Left lung (tissue), 10 donors: ENCODE measurements around the gene CD3G. TPM values are rescaled to one million over a fixed set of nuclear protein-coding genes. Genes with fewer than 3 reads are reported as not detected.
A peak's percentile ranks its signal among the peaks of the same experiment; 100 is the strongest.

Experiments
- ATAC-seq: fragments of 200-7000 bp; cut with Tn5 transposase; one replicate; pipeline ENCODE4 v1.9.1; 2020; ENCODE audit warnings: moderate library complexity
- DNase-seq, 4 donors: peaks; one replicate each; pipeline ENCODE4 v3.0.0-alpha.2; 2013 to 2020
- H3K27ac ChIP-seq, 2 donors: fragments of 200-600 bp; sonication (generic) in 1 of 2; one replicate each; pipeline versions ENCODE4 v1.5.0 to v1.8.0; 2020 to 2021
- H3K27me3 ChIP-seq, 2 donors: fragments of 200-600 bp; sonication (generic) in 1 of 2; one replicate each; pipeline versions ENCODE4 v1.5.0 to v1.8.0; 2020 to 2021
- H3K36me3 ChIP-seq, 2 donors: fragments of 200-600 bp; sonication (generic) in 1 of 2; one replicate each; pipeline versions ENCODE4 v1.5.0 to v1.8.0; 2020 to 2021
- H3K4me1 ChIP-seq, 2 donors: fragments of 200-600 bp; one replicate each; pipeline ENCODE4 v1.8.0; 2021
- H3K4me3 ChIP-seq, 2 donors: fragments of 200-600 bp; sonication (generic) in 1 of 2; one replicate each; pipeline versions ENCODE4 v1.5.0 to v1.8.0; 2020 to 2021; ENCODE audit warnings: mild to moderate bottlenecking in 1 of 2
- H3K9me3 ChIP-seq, 2 donors: fragments of 200-600 bp; sonication (generic) in 1 of 2; one replicate each; pipeline versions ENCODE4 v1.5.0 to v1.8.0; 2020 to 2021
- intact Hi-C, 2 donors: fragments of 100-400 bp; cut with DNase I; formaldehyde crosslinking; loops; one replicate each; pipeline versions ENCODE4 v1.11.2 to v1.14.2; 2022
- polyA plus RNA-seq, 6 donors: library from polyadenylated mRNA; unstranded; fragments of 120-200 nt; gene quantifications; one replicate each; pipeline ENCODE4 v1.2.1, GENCODE V29; 2013; ENCODE audit not compliant: insufficient read length in 6 of 6
- total RNA-seq, 2 donors: library from RNA; stranded (reverse); fragmentation: NEBNext Ultra II Directional; extraction: Animal tissue kit (Norgen Biotek cat#: 25700); gene quantifications; one replicate each; pipeline ENCODE4 v1.2.1, GENCODE V29; 2021
- TF ChIP-seq, protein P1 (sequence below), 2 donors: fragments of 200-600 bp; sonication (generic) in 1 of 2; IDR thresholded peaks; one replicate each; pipeline versions ENCODE4 v1.5.0 to v1.8.0; 2021; ENCODE audit warnings: antibody characterized with exemption in 2 of 2
- donor health status: DM: no; HTN: yes; CAD: no.
- donor health status: DM: no; HTN: no; CAD: no.

Gene CD3G
- total and polyA plus RNA-seq, 8 donors = 0.43 to 3.8 (median 0.99) TPM

- peak in 1 of 4 donors; percentile 21 for DNase-seq
- Histone ChIP-seq H3K4me3 (no peak overlapping the region), H3K36me3 (no peaks in the 10 kb centered on the region), H3K4me1 (peaks cover 33 to 51% of the 10 kb centered on the region in 2 donors), H3K27me3 (peaks cover 0 to 16% of the 10 kb centered on the region in 2 donors), H3K27ac (peak overlapping the region in 1 of 2 donors; percentile 11), H3K9me3 (no peaks in the 10 kb centered on the region)
- peak; percentile 31 for ATAC-seq
- TF ChIP-seq, protein P1, sequence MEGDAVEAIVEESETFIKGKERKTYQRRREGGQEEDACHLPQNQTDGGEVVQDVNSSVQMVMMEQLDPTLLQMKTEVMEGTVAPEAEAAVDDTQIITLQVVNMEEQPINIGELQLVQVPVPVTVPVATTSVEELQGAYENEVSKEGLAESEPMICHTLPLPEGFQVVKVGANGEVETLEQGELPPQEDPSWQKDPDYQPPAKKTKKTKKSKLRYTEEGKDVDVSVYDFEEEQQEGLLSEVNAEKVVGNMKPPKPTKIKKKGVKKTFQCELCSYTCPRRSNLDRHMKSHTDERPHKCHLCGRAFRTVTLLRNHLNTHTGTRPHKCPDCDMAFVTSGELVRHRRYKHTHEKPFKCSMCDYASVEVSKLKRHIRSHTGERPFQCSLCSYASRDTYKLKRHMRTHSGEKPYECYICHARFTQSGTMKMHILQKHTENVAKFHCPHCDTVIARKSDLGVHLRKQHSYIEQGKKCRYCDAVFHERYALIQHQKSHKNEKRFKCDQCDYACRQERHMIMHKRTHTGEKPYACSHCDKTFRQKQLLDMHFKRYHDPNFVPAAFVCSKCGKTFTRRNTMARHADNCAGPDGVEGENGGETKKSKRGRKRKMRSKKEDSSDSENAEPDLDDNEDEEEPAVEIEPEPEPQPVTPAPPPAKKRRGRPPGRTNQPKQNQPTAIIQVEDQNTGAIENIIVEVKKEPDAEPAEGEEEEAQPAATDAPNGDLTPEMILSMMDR (IDR thresholded peaks at IDR 0.05) = no peak
- intact Hi-C loops = no loop called here
Measured at GRCh38 chr11:118314988-118315411, 29.1 kb upstream of the CD3G start.

DNA sequence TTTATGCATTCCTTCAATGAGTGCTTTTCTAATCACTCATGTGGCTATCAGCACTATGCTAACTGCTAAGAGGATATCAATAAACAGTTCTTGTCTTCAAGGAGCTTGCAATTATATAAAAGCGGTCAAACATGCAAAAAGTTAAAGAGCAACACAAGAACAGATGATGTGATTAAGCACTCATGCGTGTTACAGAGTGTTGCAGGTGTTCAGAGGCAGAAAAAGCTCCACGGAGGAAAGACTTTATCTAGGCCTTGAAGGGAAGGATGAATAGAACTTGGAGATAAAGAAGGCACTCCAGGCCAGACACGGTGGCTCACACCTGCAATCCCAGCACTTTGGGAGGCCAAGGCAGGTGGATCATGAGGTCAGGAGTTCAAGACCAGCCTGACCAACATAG is 26.0 kb upstream of the CD3G start:
- Histone ChIP-seq H3K27ac (peak overlapping the region in 1 of 2 donors; percentile 59), H3K4me3 (no peak overlapping the region), H3K27me3 (peaks cover 0 to 12% of the 10 kb centered on the region in 2 donors), H3K36me3 (no peaks in the 10 kb centered on the region), H3K4me1 (peaks cover 33 to 65% of the 10 kb centered on the region in 2 donors), H3K9me3 (no peaks in the 10 kb centered on the region)
- intact Hi-C loops = no loop called here
- ATAC-seq (no peak), DNase-seq (no peak)
- TF ChIP-seq, protein P1 (IDR thresholded peaks at IDR 0.05) = no peak

DNA sequence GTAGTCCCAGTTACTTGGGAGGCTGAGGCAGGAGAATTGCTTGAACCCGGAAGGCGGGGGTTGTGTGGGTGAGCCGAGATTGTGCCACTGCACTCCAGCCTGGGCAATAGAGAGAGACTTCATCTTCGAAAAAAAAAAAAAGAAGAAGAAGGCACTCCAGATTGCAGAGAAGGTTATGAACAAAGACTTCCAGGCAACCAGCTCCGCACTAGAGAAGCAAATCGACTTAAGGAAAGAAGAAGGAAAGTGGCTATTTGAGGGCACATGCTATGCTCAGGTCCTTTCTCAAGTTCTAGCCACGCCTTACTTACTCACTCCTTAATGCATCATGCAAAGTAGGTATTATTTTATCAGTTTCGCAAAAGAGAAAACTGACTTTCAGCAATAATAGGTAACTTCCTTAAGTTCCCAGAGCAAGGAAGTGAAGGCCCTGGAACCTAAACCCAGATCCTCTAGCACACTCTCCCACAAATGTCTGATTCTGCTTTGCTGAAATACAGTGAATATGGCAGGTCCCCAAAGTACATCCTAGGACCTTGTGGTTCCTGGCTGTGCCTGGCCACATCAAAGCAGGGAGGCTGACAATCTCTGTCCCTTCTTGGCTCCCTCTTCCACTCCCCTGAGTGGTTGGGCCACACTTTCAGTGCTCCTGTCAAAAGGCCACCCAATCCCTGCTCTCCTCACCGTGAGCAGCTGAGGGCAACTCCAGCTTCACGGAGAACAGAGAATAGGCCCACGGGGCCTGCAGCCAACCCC is 25.4 kb upstream of the CD3G start:
- Histone ChIP-seq H3K27me3 (peaks cover 0 to 5% of the 10 kb centered on the region in 2 donors), H3K9me3 (no peaks in the 10 kb centered on the region), H3K4me3 (no peak overlapping the region), H3K27ac (peak overlapping the region; percentile 39 to 59), H3K36me3 (no peaks in the 10 kb centered on the region), H3K4me1 (peaks cover 33 to 65% of the 10 kb centered on the region in 2 donors)
- TF ChIP-seq, protein P1 (IDR thresholded peaks at IDR 0.05) = no peak
- intact Hi-C loops = no loop called here
- no peak for DNase-seq
- peak; percentile 28 for ATAC-seq

GRCh38 chr11:118319337-118319707 is 24.8 kb upstream of the CD3G start:
- TF ChIP-seq, protein P1 (IDR thresholded peaks at IDR 0.05) = no peak
- Histone ChIP-seq H3K36me3 (no peaks in the 10 kb centered on the region), H3K4me1 (peaks cover 33 to 65% of the 10 kb centered on the region in 2 donors), H3K27ac (peak overlapping the region; percentile 39 to 59), H3K27me3 (peaks cover 0 to 4% of the 10 kb centered on the region in 2 donors), H3K9me3 (no peaks in the 10 kb centered on the region), H3K4me3 (no peak overlapping the region)
- DNase-seq (no peak), ATAC-seq (peak; percentile 39)
- intact Hi-C loops = no loop called here

DNA sequence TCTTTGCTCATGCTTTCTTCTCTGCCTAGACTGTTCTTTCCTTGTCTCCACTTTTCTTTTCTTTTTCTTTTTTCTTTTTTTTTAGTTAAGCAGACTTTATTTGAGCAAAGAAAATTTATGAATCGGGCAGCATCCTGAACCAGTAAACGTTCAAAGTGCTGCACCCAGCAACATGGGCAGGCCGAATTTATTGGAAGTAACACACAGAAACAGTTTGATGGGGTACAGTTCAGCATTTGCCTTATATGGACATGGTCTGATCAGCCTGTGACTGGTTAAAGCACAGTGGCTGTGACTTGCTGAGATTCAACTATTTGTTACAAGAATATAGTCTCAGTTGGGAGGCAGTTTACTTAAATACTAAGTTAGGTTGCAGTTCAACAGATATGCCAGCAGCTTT is 23.6 kb upstream of the CD3G start:
- no peak for ATAC-seq
- no peaks in the 10 kb centered on the region for H3K36me3 ChIP-seq
- intact Hi-C loops = no loop called here
- H3K27ac ChIP-seq = no peak overlapping the region
- no peak for DNase-seq
- no peak overlapping the region for H3K4me3 ChIP-seq
- no peaks in the 10 kb centered on the region for H3K9me3 ChIP-seq
- TF ChIP-seq, protein P1 (IDR thresholded peaks at IDR 0.05) = no peak
- peaks cover 27 to 59% of the 10 kb centered on the region in 2 donors for H3K4me1 ChIP-seq
- H3K27me3 ChIP-seq = no peaks in the 10 kb centered on the region
